SK-MEL-5 (cell line): ENCODE measurements around the gene RASA1. TPM values are rescaled to one million over a fixed set of nuclear protein-coding genes. Genes with fewer than 3 reads are reported as not detected.

Experiments
- DNase-seq: peaks from one replicate; pipeline ENCODE4 v3.0.0-alpha.2; 2016; ENCODE audit warnings: low read depth, low spot score
- in situ Hi-C: cut with HindIII; loops from 2 replicates; pipeline ENCODE4 v1.10.0; 2016; ENCODE audit warnings: low sequenced_read_pairs, high pct_unique_total_duplicates, low pct_unique_long_range_greater_than_20kb
- small RNA-seq, 2 experiments: library from RNA; depleted of rRNA; stranded (forward); fragments of <200 nt; gene quantifications; one replicate each; pipeline ENCODE3, GENCODE V24; 2014
- total RNA-seq: library from RNA; depleted of rRNA; stranded (reverse); fragments of >200 nt; shearing (Covaris generic); gene quantifications from 2 replicates; pipeline ENCODE4 v1.2.3, GENCODE V29; 2014; rRNA removed

RASA1 gene
- total RNA-seq, 1 experiment from 2014 or later, result 16.5 TPM

GRCh38 chr5:87411586-87411972, 143.9 kb downstream of the RASA1 start:
- DNase-seq, result no peak
- in situ Hi-C loops, result no loop called here

- in situ Hi-C loops, result no loop called here
- DNase-seq, result peak; percentile 33
These were observed 144.4 kb downstream of the RASA1 start for GRCh38 chr5:87411973-87412629.

- peak; percentile 98 for DNase-seq
- in situ Hi-C loops, result no loop called here
These were observed 145.1 kb downstream of the RASA1 start, which contains the start of gene CCNH for GRCh38 chr5:87412630-87413342. Gene CCNH (minus strand): TSS chr5:87412930. CDS start chr5:87412794, 136 bp downstream.

GRCh38 chr5:87413343-87413645, 145.6 kb downstream of the RASA1 start:
- in situ Hi-C loops, result no loop called here
- no peak for DNase-seq

DNA sequence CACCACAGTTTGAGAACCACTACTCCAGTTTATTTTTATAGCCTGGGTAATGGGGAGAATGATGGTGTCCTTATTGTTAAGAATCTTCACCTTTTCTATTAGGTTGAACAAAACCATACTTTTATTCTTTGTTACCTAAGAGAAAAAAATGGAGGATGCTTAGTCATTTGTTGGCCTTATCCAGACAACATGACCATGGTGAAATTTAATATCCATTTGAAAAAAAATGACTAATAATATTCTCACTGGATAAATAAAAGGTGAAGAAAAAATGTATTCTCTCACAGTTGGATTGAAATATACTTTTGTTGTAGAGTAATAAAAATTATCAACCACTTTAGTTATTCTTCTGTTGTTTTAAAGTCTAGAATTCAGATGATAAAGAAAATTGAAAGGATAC, 150.8 kb downstream of the RASA1 start:
- no peak for DNase-seq
- in situ Hi-C loops, result no loop called here

GRCh38 chr5:87421307-87421706, 153.6 kb downstream of the RASA1 start:
- in situ Hi-C loops, result no loop called here
- DNase-seq, result no peak

DNA sequence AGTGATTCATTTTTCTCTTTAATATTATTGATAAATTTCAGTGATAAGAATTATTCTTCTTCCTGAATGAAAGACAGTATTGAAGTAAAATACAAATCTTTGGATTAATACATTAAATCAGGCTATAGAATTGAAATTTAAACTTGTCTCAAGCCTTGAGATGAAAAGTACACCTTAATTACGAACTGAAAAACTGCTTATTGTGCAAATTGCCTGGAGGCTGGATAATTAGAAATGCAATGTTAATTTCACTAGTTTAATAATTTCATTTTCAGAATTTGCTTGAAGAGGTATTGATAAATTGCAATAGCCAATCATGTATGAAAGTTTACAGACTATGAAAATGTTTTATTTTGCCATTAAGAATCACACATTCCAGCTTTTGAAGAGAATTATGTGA, 156.1 kb downstream of the RASA1 start:
- in situ Hi-C loops, result no loop called here
- no peak for DNase-seq

- no peak for DNase-seq
- in situ Hi-C loops, result no loop called here
These were observed 163.3 kb downstream of the RASA1 start for GRCh38 chr5:87430863-87431457.

DNA sequence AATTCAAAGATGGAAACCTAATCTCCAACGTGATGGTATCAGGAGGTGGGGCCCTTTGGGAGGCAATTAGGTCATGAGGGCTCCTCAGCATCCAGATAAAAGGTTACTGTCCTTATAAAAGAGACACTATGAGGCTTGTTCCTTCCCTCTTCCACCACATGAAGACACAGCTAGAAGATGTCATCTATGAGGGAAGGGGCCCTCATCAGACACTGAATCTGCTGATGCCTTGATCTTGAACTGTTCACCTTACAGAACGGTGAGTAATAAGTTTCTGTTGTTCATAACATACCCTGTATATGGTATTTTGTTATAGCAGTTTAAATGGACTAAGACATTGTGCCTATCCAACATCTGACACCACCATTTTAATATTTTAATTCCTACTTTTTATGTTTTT, 164.8 kb downstream of the RASA1 start:
- peak; percentile 27 for DNase-seq
- in situ Hi-C loops, result no loop called here

DNA sequence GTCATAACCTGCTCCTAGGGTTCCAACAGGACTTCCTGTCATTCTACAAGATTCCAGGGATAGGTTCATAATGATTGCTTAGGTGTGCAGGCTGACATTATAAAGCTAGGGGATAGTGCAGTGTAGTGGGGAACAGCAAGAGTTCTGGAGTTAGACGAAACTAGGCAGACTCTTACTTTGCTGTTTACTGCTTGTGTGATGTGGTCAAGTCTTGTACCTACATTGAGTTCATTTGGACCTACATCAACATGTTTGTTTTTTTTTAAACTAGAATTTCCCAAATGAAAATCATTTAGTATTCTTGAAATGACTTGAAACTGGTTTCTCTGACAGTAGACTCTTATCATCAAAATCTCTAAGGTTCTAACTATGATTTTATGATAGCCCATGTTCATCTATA, 166.3 kb downstream of the RASA1 start:
- in situ Hi-C loops, result no loop called here
- DNase-seq, result no peak

DNA sequence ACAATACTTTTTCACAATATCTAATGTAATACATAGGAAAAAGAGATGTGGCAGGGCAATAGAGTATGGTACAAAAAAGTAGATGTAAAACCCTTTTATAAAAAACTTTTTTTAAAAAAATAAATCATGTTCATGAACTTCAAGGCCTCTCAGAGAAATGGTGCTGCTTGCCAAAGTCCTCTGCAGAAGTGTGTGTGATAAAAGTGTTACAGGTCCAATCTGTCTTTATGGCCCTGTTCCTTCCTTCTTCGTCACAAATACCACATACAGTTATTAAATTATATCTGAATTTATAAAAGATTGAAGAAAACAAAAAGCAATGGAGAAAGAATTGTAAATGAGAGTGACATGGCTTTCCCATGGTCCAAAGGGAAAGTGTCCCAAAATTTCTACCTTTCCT, 166.8 kb downstream of the RASA1 start:
- no peak for DNase-seq
- in situ Hi-C loops, result no loop called here

DNA sequence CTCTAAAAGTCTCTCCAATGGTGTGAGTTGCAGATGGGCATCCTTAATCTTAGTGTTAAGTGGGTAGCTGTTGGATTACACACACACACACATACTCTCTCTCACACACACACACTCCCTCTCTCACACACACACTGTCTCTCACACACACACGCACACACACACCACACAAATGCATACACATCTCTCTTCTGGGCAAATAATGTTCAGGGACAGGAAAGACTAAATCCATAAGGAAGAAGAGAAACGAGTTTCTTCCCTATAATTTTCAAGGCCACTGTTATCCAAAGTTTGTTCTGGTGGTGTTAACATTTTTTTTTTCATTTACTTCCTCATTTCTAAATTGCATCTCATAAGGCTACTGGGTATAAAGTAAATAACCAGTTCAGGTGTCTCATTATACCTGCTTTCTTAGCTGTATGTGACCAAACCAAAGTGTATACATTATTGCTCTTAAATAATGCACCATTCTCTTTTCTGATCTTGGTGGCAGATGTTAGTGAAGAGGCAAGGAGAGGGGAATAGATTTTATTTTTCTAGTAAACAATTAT, 167.5 kb downstream of the RASA1 start:
- no peak for DNase-seq
- in situ Hi-C loops, result no loop called here

DNA sequence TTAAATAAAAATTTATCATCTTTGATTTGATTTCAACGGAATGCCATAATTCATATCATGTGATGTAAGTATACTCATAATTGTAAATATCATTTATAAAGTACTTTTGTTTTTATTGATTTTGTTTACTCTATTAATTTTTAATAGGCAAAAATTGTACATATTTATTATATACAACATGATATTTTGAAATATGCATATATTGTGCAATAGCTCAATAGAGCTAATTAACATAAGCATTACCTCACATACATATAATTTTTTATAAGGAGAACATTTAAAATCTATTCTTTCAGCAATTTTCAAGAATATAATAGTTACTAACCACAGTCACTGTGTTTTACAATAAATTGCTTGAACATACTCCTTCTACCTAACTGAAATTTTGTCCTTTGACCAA, 170.0 kb downstream of the RASA1 start:
- in situ Hi-C loops, result no loop called here
- no peak for DNase-seq

DNA sequence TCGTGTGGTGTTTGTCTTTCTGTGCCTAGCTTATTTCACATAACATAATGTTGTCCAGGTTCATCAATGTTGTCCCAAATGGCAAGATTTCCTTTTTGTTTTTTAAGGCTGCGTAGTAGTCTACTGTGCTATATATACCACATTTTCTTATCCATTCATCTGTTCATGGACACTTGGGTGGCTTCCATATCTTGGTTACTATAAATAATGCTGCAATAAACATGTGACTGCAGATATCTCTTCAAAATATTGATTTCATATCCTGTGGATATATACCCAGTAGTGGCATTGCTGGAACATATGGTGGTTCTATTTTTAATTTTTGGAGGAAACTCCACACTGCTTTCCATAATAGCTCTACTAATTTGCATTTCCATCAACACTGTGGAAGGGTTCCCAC, 170.5 kb downstream of the RASA1 start:
- in situ Hi-C loops, result no loop called here
- DNase-seq, result no peak

Small RNA genes within 50 kb of the gene (small RNA-seq; reads per million reads assigned to genes)
- 0 reads per million in 2 experiments for gene RN7SL629P
- 0 reads per million in 2 experiments for gene RNU6-606P
- gene RNU6-727P, result 0 reads per million in 2 experiments

Other genes with a start within 250 kb of the RASA1 start
- gene CCNH, start 145.0 kb downstream of the RASA1 start, total RNA-seq, result 146 and 151 TPM in 2 replicates